Upper lobe of left lung (tissue), 4 donors: ENCODE measurements around the gene PALM3.

Experiments used
- EP300 ChIP-seq, 4 donors: sonication (generic); formaldehyde crosslinking; IDR thresholded peaks; one replicate each; pipeline ENCODE4 v1.5.1; 2017; ENCODE audit warnings: antibody characterized with exemption in 4 of 4, control low read depth in 2 of 4
- POLR2A ChIP-seq, 4 donors: fragments of 450-650 bp; IDR thresholded peaks; one replicate each; pipeline ENCODE4 v1.5.1; 2016 to 2017; ENCODE audit warnings: antibody characterized with exemption in 4 of 4, mild to moderate bottlenecking in 2 of 4
- TF ChIP-seq, protein P1 (sequence below), 6 experiments: fragments of 450-650 bp in 4 of 6; fragments of 200-600 bp in 2 of 6; sonication (generic) in 2 of 6; IDR thresholded peaks; one replicate each; pipeline ENCODE4 v1.5.1; 2016 to 2019; ENCODE audit warnings: antibody characterized with exemption in 6 of 6

DNA sequence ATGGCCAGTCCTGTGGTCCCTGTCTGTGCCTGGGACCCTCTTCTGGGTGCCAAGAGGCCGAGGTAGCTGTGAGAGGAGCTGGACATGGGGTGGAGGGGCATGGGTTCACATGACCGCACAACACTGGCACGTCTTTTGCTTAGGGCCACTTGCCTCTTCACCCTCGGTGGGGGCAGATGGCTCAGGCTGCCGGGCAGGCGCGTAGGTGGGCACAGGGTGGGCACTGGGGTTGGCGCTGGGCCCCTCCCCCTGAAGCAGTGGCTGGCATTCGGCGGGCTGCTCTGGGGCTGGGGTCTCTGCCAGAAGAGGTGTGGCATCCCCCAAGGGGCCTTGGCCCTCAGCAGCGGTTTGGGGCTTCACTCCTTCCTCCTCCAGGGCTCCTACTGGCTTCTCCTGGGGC, 8.4 kb downstream of the PALM3 start:
- peak in 1 of 4 donors; percentile 12 for TF ChIP-seq POLR2A (IDR thresholded peaks at IDR 0.05)
- TF ChIP-seq, protein P1, sequence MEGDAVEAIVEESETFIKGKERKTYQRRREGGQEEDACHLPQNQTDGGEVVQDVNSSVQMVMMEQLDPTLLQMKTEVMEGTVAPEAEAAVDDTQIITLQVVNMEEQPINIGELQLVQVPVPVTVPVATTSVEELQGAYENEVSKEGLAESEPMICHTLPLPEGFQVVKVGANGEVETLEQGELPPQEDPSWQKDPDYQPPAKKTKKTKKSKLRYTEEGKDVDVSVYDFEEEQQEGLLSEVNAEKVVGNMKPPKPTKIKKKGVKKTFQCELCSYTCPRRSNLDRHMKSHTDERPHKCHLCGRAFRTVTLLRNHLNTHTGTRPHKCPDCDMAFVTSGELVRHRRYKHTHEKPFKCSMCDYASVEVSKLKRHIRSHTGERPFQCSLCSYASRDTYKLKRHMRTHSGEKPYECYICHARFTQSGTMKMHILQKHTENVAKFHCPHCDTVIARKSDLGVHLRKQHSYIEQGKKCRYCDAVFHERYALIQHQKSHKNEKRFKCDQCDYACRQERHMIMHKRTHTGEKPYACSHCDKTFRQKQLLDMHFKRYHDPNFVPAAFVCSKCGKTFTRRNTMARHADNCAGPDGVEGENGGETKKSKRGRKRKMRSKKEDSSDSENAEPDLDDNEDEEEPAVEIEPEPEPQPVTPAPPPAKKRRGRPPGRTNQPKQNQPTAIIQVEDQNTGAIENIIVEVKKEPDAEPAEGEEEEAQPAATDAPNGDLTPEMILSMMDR (IDR thresholded peaks at IDR 0.05) = no peak
- no peak for TF ChIP-seq EP300 (IDR thresholded peaks at IDR 0.05)
